Measurements from ENCODE around the gene MYOCOS. TPM values are rescaled to one million over a fixed set of nuclear protein-coding genes. Genes with fewer than 3 reads are reported as not detected.

Gene MYOCOS, protein sequence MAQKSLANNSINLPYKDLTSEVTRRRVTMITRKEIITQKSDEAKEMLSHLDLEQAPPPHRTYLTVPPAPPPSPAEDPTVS
- not detected for total RNA-seq

DNA sequence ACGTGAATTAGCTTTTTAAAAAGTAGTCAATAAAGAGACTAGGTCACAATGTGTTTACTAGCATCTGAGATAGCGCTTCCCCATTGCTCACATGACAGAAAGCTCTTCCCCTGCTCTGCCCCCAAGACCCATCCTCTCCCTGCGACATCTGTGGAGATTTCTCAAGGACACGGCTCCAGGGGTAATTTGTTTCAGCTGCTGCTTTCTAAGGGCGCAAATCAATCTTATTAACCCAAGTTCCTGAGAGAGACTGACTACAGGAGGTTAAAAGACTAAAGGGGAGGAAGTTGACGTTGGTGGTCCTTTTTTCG lies at the start of gene MYOCOS:
Gene MYOCOS (plus strand): TSS at position 92 of the 311 bp plus-strand sequence. CDS start 1,641 bp downstream, outside the sequence.
- no peak for DNase-seq (ENCODE audit: low spot score in 2 of 2)
- Histone ChIP-seq H3K9me3 (no peaks in the 10 kb centered on the region), H3K36me3 (no peaks in the 10 kb centered on the region), H3K27me3 (no peaks in the 10 kb centered on the region), H3K4me3 (no peak within 1 kb of the TSS), H3K27ac (no peak within 1 kb of the TSS), H3K4me1 (no peaks in the 10 kb centered on the region)
- intact Hi-C loops (cut with DNase I; ENCODE audit: low total_unique reads) = no loop called here
- TF ChIP-seq POLR2AphosphoS5 (IDR thresholded peaks at IDR 0.05) (no peak), POLR2A (IDR thresholded peaks at IDR 0.05) (no peak)
- TF ChIP-seq, protein P1, sequence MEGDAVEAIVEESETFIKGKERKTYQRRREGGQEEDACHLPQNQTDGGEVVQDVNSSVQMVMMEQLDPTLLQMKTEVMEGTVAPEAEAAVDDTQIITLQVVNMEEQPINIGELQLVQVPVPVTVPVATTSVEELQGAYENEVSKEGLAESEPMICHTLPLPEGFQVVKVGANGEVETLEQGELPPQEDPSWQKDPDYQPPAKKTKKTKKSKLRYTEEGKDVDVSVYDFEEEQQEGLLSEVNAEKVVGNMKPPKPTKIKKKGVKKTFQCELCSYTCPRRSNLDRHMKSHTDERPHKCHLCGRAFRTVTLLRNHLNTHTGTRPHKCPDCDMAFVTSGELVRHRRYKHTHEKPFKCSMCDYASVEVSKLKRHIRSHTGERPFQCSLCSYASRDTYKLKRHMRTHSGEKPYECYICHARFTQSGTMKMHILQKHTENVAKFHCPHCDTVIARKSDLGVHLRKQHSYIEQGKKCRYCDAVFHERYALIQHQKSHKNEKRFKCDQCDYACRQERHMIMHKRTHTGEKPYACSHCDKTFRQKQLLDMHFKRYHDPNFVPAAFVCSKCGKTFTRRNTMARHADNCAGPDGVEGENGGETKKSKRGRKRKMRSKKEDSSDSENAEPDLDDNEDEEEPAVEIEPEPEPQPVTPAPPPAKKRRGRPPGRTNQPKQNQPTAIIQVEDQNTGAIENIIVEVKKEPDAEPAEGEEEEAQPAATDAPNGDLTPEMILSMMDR (IDR thresholded peaks at IDR 0.05) = no peak

DNA sequence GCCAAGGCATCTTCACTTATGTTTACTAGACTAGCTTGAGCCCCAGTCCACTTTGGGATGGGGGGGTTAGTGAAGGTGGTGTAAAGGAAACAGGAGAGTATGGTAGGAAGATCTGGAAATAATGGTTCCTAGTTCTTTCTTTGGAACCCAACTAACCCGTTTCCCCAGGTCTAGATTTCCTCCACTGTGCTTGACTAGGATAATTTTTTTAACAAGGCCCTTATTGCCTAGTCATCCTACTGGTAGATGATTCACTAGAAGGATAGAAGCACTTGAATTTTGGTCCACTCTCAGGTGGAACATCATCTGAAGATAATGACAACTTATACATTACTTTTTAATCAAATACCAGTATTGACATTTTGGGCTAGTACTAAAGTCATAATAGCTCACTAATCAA lies 45.9 kb upstream of the MYOCOS start:
- Histone ChIP-seq H3K27ac (no peak overlapping the region), H3K27me3 (no peaks in the 10 kb centered on the region), H3K9me3 (no peaks in the 10 kb centered on the region), H3K4me1 (no peaks in the 10 kb centered on the region), H3K36me3 (peaks cover 4% of the 10 kb centered on the region), H3K4me3 (no peak overlapping the region)
- no peak for DNase-seq (ENCODE audit: low spot score in 2 of 2)
- TF ChIP-seq POLR2A (IDR thresholded peaks at IDR 0.05) (no peak), POLR2AphosphoS5 (IDR thresholded peaks at IDR 0.05) (no peak)
- TF ChIP-seq, protein P1 (IDR thresholded peaks at IDR 0.05) = no peak
- intact Hi-C loops (cut with DNase I; ENCODE audit: low total_unique reads) = no loop called here

DNA sequence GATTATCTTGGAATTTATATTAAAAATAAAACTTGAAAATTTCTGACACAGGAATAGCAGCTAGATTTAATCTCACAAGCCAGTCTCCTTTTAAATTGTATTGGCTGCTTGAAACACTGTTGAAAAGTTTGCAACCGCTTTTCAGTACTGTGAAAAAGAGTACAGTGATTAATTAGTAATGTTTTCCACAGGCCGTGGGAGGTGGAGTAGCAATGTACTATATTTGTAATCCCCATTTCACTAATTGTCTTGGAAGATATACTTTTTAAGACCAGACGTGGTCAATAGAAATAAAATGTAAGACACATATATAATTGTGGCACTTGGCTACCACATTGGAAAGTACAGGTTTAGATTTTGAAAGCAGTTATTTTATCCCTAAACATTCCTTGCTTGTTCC lies 40.8 kb upstream of the MYOCOS start:
- Histone ChIP-seq H3K4me1 (no peaks in the 10 kb centered on the region), H3K36me3 (peaks cover 7% of the 10 kb centered on the region), H3K27me3 (no peaks in the 10 kb centered on the region), H3K9me3 (no peaks in the 10 kb centered on the region), H3K4me3 (no peak overlapping the region), H3K27ac (no peak overlapping the region)
- TF ChIP-seq POLR2A (IDR thresholded peaks at IDR 0.05) = no peak
- no peak for TF ChIP-seq POLR2AphosphoS5 (IDR thresholded peaks at IDR 0.05)
- TF ChIP-seq, protein P1 (IDR thresholded peaks at IDR 0.05) = no peak
- intact Hi-C loops (cut with DNase I; ENCODE audit: low total_unique reads) = no loop called here
- no peak for DNase-seq (ENCODE audit: low spot score in 2 of 2)

DNA sequence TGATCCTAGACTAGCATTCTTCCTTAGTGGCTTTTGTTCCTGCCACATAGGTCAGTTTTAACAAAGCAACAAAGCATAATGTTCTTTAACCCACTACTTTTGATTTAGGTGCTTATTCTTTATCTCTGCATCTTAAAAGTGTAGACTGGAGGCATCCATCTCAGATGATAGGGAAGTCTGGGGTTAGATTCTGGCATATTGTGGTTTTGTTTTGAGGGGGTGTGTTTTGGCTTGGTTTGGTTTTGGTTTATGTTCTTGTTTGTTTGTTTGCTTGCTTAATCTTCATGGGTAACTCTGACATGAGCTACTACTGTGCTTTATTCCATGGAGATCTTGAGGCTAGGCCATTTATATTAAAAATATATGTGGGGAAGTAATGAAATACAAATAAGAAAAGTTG lies 40.3 kb upstream of the MYOCOS start:
- TF ChIP-seq POLR2A (IDR thresholded peaks at IDR 0.05) = no peak
- TF ChIP-seq, protein P1 (IDR thresholded peaks at IDR 0.05) = no peak
- TF ChIP-seq POLR2AphosphoS5 (IDR thresholded peaks at IDR 0.05) = no peak
- Histone ChIP-seq H3K4me3 (no peak overlapping the region), H3K9me3 (no peaks in the 10 kb centered on the region), H3K27ac (no peak overlapping the region), H3K36me3 (peaks cover 7% of the 10 kb centered on the region), H3K27me3 (no peaks in the 10 kb centered on the region), H3K4me1 (no peaks in the 10 kb centered on the region)
- intact Hi-C loops (cut with DNase I; ENCODE audit: low total_unique reads) = no loop called here
- no peak for DNase-seq (ENCODE audit: low spot score in 2 of 2)

DNA sequence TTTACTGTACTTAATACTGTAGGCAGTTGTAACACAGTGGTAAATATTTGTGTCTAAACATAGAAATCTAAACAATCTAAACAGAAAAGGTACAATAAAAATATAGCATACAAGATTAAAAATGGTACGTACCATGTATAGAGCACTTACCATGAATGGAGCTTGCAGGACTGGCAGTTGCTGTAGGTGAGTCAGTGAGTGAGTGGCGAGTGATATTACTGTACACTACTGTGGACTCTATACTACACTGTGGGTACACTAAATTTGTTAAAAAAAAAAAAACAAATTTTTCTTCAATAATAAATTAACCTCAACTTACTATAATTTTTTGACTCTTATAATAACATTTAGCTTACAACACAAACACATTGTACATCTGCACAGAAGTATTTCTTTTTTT lies 39.5 kb upstream of the MYOCOS start:
- intact Hi-C loops (cut with DNase I; ENCODE audit: low total_unique reads) = no loop called here
- Histone ChIP-seq H3K4me1 (no peaks in the 10 kb centered on the region), H3K9me3 (no peaks in the 10 kb centered on the region), H3K4me3 (no peak overlapping the region), H3K27ac (no peak overlapping the region), H3K27me3 (no peaks in the 10 kb centered on the region), H3K36me3 (peaks cover 7% of the 10 kb centered on the region)
- DNase-seq (ENCODE audit: low spot score in 2 of 2) = no peak
- TF ChIP-seq, protein P1 (IDR thresholded peaks at IDR 0.05) = no peak
- TF ChIP-seq POLR2A (IDR thresholded peaks at IDR 0.05) (no peak), POLR2AphosphoS5 (IDR thresholded peaks at IDR 0.05) (no peak)
